Fibroblast of lung (primary cell): Measurements from ENCODE around the gene TAF3.

Experiments used
- EZH2 ChIP-seq: IDR thresholded peaks from 2 replicates; pipeline ENCODE4 v1.5.1; 2012; ENCODE audit warnings: low read length, control low read depth, mild to moderate bottlenecking; ENCODE audit errors: missing control alignments
- TF ChIP-seq, protein P1 (sequence below), 2 donors: IDR thresholded peaks in 1 of 2; conservative IDR thresholded peaks in 1 of 2; 1 replicate in 1 of 2; 2 replicates in 1 of 2; pipeline ENCODE4 v1.5.1; 2011 to 2012; ENCODE audit warnings: low read length in 2 of 2, control low read depth in 1 of 2, inconsistent platforms in 1 of 2, low read depth in 1 of 2, mild to moderate bottlenecking in 1 of 2

GRCh38 chr10:8057636-8058273, 239.4 kb downstream of the TAF3 start:
- TF ChIP-seq, protein P1, sequence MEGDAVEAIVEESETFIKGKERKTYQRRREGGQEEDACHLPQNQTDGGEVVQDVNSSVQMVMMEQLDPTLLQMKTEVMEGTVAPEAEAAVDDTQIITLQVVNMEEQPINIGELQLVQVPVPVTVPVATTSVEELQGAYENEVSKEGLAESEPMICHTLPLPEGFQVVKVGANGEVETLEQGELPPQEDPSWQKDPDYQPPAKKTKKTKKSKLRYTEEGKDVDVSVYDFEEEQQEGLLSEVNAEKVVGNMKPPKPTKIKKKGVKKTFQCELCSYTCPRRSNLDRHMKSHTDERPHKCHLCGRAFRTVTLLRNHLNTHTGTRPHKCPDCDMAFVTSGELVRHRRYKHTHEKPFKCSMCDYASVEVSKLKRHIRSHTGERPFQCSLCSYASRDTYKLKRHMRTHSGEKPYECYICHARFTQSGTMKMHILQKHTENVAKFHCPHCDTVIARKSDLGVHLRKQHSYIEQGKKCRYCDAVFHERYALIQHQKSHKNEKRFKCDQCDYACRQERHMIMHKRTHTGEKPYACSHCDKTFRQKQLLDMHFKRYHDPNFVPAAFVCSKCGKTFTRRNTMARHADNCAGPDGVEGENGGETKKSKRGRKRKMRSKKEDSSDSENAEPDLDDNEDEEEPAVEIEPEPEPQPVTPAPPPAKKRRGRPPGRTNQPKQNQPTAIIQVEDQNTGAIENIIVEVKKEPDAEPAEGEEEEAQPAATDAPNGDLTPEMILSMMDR (conservative IDR thresholded peaks at IDR 0.05 in 1 of 2, IDR thresholded peaks at IDR 0.05 in 1 of 2; ENCODE audit: low read depth in 1 of 2, low read length in 2 of 2): no peak
- TF ChIP-seq EZH2: no peak
